PFSK-1 (cell line): ENCODE measurements around the gene TMEM190.

Experiments used
- POLR2AphosphoS5 ChIP-seq: IDR thresholded peaks from 2 replicates; pipeline ENCODE4 v1.6.1; 2012; ENCODE audit warnings: low read depth, mild to moderate bottlenecking, control low read depth, low read length, moderate library complexity
- TF ChIP-seq, protein P1 (sequence below), 2 experiments: IDR thresholded peaks; 2 replicates each; pipeline versions ENCODE4 v1.6.1 to v1.8.0; 2011 to 2012; ENCODE audit warnings: low read depth in 2 of 2, low read length in 2 of 2, control low read depth in 1 of 2, inconsistent platforms in 1 of 2, mild to moderate bottlenecking in 1 of 2, moderate library complexity in 1 of 2; ENCODE audit not compliant: insufficient read depth in 1 of 2

DNA sequence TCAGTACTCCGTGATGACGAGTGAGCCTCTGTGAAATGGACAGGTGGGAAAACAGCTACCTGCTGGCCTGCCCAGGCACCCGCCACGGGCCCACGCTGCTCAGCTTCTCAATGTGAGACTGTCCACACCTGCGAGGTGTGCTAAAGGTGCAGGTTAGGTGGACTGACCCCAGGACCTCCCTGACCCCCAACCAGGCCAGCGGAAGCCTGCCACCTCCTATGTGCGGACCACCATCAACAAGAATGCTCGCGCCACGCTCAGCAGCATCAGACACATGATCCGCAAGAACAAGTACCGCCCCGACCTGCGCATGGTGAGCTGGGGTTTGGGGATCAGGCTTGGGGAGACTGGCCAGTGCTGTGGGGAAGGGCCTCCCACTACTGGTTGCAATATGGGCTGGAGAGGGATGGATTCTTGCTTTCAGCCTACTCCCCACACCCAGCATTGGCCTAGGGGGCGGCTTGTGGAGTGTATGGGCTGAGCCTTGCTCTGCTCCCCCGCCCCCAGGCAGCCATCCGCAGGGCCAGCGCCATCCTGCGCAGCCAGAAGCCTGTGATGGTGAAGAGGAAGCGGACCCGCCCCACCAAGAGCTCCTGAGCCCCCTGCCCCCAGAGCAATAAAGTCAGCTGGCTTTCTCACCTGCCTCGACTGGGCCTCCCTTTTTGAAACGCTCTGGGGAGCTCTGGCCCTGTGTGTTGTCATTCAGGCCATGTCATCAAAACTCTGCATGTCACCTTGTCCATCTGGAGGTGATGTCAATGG lies 11.3 kb downstream of the TMEM190 start:
- TF ChIP-seq POLR2AphosphoS5, result no peak
- TF ChIP-seq, protein P1, sequence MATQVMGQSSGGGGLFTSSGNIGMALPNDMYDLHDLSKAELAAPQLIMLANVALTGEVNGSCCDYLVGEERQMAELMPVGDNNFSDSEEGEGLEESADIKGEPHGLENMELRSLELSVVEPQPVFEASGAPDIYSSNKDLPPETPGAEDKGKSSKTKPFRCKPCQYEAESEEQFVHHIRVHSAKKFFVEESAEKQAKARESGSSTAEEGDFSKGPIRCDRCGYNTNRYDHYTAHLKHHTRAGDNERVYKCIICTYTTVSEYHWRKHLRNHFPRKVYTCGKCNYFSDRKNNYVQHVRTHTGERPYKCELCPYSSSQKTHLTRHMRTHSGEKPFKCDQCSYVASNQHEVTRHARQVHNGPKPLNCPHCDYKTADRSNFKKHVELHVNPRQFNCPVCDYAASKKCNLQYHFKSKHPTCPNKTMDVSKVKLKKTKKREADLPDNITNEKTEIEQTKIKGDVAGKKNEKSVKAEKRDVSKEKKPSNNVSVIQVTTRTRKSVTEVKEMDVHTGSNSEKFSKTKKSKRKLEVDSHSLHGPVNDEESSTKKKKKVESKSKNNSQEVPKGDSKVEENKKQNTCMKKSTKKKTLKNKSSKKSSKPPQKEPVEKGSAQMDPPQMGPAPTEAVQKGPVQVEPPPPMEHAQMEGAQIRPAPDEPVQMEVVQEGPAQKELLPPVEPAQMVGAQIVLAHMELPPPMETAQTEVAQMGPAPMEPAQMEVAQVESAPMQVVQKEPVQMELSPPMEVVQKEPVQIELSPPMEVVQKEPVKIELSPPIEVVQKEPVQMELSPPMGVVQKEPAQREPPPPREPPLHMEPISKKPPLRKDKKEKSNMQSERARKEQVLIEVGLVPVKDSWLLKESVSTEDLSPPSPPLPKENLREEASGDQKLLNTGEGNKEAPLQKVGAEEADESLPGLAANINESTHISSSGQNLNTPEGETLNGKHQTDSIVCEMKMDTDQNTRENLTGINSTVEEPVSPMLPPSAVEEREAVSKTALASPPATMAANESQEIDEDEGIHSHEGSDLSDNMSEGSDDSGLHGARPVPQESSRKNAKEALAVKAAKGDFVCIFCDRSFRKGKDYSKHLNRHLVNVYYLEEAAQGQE (IDR thresholded peaks at IDR 0.05; ENCODE audit: insufficient read depth in 1 of 2, low read depth in 2 of 2, low read length in 2 of 2), result no peak
